HG02759 (cell line): ENCODE data around the gene PDE4B.

Experiments
- ATAC-seq: cut with Tn5 transposase; IDR thresholded peaks from one replicate; pipeline ENCODE4 v1.9.1; 2021; ENCODE audit warnings: mild to moderate bottlenecking, moderate library complexity; ENCODE audit not compliant: unreplicated experiment

The PDE4B gene

DNA sequence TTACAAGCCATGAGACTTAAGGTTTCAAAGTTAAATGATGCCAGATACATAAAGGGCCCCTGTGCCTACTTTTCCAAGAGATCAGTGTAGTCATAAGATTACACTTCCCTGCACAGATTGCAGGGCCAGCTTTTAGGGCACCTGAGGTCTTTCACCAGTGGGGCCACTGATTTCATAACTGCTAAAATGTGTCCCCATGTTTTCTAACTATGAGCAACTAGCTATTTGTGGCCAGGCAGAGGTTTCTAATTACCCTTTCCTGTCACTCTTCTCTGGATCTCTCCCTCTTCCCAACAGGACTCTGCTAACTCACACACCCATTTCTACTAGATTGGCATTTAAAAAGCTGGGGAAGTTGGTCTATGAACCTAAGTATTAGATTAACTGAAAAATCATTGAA is 534.2 kb downstream of the PDE4B start:
- ATAC-seq, result no peak

DNA sequence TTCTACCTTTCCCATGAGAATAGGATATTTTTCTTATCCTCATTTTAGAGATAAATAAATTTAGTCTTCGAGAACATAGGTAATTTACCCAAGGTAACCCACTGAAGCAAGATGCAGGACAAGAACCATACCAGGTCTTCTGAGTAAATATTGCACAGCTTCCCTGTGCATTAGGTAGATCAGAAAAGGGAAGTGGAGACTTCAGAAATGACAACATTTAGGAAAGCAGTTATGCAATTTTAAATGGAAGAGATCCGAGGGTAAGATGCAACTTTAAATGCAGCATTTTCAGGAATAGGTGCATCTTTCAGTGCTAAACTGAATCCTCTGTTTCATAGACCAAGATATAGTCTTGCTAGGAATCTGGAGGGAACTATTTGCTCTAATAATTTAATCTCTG is 534.9 kb downstream of the PDE4B start:
- ATAC-seq, result no peak

DNA sequence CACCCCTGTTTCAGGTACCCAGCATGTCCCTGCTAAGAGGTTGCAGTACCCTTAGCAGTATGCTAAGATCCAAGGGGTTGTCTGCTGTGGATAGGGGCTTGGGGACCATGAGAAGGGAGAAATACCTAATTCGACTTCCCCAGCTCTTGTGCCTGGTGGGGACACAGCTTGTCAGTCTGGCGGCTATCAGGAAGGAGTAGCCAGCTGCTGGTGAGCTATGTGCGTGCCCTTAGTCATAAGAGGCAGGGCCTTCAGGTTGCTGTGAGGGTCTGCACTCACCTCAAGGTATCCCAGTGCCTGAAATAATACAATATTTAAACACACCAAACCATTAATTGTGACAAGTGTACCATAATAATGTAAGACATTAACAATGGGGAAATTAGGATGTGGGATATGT is 536.2 kb downstream of the PDE4B start:
- no peak for ATAC-seq

DNA sequence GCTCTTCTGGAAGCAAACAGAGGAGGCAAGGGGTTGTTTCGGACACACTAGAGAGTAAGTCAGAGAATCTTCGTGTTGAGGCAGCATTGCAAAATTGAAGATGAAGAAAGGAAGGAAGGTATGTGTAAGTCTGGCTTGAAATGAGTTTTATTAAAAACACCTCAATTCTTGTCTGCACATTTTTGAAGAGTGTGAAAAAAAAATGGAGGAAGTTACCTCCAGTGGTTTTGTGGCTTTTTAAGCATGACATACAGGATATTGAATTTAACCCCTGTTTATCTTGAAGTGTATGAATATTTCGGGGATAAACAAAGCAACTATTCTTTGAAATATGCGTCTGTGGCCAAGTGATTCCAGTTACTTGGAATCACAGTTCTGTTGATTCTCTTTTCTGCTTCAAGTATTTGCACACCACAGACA is 538.0 kb downstream of the PDE4B start:
- no peak for ATAC-seq

DNA sequence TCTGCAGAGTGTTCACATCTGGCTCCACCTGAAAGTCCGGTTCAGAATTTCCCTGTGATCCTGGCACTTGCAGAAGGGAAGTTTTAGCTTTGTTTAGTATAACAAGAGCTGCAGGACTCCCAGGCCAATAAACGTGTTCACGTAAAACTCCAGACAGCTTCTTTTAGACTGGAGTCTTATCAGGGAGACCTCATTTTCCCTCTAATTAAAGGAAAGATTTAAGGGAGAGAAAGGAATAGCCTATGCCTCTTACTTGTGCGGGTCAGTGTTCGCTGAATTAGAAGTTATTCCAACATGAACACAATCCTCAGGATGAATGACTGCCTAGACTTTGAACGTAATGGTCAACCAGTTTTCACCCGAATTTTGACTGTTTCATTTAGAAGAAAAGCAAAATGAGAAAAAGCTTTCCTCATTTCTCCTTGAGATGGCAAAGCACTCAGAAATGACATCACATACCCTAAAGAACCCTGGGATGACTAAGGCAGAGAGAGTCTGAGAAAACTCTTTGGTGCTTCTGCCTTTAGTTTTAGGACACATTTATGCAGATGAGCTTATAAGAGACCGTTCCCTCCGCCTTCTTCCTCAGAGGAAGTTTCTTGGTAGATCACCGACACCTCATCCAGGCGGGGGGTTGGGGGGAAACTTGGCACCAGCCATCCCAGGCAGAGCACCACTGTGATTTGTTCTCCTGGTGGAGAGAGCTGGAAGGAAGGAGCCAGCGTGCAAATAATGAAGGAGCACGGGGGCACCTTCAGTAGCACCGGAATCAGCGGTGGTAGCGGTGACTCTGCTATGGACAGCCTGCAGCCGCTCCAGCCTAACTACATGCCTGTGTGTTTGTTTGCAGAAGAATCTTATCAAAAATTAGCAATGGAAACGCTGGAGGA is 539.2 kb downstream of the PDE4B start:
- peak; percentile 27 for ATAC-seq

DNA sequence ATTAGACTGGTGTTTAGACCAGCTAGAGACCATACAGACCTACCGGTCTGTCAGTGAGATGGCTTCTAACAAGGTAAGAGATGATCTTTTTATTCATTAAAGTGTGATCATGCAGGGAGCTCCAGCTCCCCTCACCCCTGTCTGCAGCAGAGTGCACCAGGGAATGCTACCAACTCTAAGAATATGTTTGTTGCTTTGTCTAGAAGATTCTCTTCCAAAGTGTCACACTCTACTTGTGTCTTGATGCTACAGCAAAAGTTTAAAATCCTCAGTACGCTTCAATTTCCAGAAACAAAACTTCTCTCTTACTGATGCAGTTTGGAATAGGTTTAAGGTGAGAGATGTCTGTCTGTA is 539.8 kb downstream of the PDE4B start:
- peak; percentile 3 for ATAC-seq

DNA sequence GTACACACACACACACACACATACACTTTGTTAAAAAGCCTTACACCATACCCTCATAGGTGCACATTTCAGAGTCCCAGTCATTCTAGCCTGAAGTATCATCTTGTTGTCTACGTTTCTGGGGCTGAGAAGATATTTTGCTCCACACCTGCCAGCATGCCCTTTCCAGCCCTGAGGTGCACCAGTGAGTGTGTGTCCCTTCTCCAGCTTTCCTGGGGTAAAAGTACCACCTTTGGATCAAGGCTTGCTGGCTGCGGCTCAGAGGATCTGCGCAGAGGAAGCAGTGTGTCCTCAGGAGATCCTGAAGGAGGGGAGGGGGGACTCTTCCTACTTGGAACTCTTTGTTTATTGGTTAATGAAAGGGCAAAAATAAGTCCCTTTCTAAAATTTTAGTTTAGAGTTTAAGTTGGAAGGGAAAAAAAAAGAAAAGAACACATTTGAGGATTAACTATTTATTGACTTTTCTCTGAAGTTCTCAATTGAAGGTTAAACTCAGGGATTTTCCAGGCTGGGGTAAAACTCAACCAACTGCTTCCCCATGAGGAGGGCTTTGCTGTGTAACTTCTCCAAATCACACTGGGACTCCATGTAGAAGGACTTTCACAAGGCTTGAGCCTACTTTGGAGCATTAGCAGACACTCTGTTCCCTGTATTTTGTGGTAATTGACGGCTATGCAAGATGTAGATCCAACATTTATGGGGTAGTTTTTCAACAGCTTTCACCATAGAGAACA is 540.9 kb downstream of the PDE4B start:
- ATAC-seq, result no peak

DNA sequence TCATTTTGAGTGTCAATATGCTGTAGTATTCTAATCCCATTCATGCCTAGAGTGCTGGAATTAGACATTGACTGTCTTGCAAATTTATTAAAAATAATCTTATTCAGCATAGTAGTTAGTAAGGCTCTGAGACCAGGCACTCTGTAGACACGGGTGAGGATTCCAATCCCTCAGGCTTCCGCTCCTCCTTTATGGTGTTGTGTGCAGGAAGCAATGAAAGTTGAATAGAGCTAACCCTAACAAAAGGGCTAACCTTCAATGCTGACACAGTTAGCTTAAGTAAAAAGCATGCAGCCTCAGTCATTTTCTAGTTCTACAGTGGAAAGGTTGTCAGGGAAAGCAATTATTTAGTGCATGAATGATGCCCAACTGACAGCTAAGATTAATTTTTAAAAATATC is 541.6 kb downstream of the PDE4B start:
- ATAC-seq, result no peak

DNA sequence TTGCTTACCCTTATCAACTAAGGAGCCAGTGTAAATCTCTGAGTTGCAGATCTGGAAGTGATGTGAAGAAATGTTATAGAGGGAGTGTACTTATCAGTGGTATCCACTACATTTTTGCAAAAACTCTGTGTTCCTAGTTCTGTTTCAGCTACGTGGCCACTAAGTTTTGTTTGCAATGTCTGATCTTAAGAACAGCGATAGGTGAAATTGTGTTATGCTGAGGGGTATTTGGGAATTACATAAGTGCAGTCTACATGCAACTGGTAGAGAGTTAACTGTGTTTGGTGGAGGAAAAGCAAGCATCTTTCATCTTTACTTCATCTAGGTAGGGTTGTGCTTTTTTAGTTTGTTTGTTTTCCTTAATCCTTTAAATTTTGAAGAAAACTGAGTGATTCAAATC is 542.4 kb downstream of the PDE4B start:
- no peak for ATAC-seq

DNA sequence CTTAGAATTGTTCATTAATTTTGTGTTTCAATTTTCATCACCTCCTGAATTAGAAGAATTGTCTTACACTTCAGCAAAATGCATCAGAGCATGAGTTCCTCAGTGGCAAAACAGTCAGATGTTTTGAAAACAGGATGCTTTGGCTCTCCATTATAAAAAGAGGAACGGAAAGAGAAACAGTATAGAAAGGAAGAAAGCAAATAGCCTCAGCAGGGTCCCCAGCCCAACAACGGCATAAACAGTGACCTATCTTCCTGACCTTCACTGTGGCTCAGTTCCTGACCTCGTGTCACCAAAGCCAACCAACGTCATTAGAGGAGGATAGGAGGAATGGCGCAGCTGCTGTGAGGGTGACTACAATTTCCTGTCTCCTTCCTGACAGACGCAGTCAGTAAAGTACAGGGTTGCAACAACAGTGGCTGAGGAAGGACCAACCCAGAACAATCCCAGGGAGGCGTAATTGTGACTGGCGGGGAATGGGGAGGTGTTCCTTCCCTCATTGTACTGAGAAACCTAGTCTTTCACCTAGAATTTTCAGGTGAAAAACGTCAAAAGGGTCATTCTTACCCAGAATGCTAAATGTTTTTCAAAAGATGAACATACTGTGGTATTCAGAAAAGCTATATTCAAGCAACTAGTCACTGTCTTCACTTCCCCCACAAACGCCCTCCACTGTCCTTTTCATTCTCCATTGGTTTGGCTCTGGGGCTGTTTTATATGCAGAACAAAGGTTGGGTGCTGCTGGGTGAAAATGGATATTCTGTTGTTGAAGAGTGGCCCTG is 543.4 kb downstream of the PDE4B start:
- ATAC-seq, result peak; percentile 82

DNA sequence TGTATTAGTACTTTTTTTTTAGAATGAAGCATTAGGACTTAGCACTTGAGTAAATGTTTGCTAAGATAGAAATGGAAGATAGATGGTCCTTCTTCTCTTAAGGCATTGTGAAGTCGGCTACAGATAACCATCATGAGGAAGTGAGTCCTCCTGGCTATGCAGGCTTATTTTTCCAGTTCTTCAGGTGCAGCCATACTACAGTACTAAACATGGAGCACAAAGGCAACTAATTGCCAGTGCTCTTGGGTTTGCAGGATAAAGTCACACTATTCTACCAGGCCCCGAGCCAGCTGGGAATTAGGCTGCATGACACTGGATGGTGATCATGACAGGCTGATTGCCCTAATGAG is 543.9 kb downstream of the PDE4B start:
- ATAC-seq, result no peak

DNA sequence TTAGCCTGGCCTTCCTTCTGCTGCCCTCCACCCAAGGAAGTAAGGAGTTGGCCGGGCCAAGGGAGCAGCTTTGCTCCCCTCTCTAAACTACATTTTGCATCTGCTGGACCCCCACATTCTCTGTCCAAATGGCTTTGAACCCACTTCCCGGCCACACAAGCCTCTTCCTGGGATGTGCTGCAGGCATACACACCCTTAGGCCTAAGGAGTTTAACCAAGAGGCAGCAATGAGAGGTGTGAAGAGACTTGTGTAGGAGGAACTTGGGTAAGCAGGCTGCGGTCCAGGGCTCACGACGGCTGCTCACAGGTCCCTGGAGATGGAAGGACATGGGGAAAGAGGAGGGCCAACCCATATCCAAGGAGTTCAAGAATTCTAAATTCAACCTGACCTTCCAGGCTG is 544.6 kb downstream of the PDE4B start:
- no peak for ATAC-seq

DNA sequence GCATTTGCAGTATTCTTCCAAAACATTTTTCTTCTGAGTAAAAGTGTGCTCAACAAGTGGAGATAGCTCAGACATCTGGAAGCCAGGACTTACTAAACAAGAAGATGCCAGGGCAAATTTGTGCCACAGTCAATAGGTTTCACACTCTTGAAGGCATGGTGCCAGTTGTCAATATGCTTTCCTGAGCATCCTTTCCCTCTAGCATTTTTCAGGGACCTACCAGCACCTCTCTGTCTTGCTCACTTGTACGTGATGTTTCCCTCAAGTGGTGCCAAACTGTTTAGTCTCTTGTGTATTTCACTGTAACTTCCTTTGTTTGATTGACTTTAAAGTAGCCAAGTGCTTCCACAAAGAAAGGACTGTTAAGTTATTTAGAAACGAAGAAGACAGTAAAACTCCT is 547.2 kb downstream of the PDE4B start:
- ATAC-seq, result no peak

DNA sequence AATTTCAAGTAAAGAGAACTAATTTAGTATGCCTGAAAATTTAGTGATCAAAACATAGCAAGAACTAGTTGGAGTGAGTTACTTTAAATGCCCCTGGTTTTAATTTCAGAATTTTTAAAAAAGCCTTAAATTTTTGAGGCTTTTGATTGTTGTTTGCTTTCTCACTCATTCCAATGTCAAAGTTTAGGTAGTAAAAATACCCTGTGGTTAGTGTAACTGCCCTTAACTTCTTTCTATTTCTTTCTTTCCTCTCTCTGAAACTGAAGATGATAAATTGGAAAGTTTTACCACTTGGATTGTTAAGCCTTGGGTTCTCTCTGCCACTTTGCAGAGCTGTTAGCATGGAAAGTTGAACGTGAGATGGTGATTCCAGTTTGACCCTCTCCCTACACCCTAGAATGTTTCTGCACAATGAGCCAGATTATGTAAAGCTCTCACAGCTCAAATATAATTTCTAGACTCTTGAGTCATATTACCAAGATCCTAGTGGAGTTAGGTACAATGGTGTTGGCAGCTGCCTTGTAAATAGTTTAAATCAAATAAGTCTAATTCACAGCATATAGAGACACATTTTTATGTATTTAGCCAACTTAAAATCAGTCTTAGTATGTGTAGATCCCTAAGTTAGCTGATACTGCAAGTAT is 548.9 kb downstream of the PDE4B start:
- ATAC-seq, result no peak

DNA sequence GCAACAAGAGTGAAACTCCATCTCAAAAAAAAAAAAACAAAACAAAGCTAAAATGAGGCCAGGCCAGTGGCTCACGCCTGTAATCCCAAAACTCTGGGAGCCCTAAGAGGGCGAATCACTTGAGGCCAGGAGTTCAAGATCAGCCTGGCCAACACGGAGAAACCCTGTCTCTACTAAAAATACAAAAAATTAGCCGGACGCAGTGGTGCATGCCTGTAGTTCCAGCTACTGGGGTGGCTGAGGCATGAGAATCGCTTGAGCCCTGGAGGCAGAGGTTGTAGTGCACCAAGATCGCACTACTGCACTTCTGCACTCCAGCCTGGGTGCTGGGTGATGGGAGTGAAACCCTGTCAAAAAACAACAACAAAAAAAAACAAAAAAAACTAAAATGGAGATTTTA is 550.0 kb downstream of the PDE4B start:
- ATAC-seq, result no peak

DNA sequence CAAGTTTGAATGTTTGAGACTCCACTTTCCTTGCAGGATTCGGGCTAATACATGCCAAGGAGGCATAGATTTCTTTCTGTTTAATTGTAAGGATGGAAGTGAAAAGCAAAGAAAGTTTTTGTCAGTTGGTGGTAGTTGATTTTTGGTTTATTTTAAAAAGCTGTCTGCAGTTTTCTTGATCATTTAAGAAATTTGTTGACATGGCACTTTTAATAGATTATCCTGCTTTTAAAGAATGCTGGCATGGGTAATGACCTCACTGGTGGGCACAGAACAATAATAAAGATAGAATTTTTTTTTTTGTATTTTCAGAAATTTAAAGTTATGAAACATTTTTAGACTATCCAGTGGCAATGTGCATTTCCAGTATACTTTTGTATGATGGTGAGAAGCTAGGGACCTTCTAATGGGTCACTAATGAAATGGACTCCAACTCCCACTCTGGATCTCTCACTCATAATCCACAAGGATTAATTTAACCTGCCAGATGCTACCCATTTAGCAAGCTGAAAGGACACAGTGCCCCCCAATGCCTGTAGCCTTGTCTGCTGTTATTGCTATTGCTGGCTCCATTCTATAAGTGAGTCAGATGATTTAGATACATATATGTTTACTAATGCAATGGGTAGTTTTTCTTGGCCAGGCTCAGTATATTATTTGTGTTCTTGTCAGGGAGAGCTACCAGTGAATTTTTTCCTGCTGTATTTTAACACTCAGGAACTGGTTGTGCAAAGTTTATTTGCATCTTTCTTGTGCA is 551.1 kb downstream of the PDE4B start:
- ATAC-seq, result no peak

DNA sequence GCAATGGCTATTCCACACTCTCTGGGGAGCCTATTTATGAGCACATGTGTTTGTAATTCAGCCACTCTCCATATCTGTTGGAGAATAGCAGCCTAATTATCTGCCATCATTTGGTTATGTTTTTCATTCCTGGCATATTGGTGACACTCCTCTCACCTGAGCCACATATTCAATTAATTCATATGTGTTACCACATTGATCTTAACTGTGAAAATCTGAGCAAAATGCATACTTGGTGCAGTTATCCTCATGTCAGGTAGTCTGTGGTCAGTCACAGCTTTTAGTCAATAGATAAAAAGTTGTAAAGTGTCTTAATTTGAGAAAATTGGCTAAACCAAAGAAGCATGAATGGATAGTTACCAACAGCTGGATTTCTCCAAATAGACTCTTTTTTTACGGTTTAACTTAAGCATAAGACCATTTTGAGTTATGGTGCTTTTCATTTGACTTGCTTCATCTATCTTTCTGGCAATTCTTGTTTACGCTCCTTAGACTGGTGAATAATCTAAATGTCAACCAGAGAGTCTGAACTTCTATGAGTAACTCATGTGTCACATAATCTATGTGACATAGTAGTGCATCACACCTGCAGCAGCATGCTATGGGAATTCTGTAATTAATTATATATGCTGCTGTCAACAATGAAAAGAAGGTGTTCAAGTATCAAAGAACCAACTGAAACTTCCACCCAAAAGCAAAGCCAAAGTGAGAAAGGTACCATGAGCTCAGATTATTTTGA is 553.5 kb downstream of the PDE4B start:
- ATAC-seq, result no peak

DNA sequence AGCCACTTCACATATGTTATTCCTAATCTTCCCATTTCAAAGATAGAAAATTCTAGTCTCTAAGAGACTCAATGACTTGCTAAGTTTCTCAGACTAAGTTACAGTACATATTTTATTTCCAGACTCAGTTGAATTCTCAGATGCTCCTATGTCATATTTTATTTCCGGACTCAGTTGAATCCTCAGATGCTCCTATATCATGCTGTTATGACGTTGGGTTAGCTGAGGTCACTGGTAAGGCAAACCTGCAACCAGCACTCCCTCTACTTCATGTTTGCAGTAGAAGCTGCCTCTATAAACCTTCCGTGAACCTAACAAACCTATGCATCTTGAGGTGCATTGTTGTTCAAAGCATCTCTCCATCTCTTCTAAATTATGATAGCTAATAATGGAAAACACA is 554.2 kb downstream of the PDE4B start:
- ATAC-seq, result no peak

DNA sequence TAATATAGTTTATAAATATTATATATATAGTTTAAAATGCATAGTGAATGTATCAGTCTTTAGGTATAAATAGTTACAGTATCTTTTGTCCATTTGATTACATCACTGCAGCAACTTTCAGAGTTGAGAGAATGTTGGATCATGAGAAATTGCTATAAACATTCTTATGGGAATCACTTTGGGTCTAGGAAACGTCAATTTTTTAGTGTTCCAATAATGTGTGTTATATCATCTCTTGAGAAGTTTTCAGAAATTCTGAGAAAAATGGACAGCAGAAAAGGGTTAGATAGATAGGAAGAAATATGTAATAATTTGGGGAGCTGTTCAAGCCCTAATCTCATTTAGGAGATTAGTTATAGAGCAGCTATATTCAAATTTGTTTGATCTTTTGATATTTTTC is 556.1 kb downstream of the PDE4B start:
- no peak for ATAC-seq

DNA sequence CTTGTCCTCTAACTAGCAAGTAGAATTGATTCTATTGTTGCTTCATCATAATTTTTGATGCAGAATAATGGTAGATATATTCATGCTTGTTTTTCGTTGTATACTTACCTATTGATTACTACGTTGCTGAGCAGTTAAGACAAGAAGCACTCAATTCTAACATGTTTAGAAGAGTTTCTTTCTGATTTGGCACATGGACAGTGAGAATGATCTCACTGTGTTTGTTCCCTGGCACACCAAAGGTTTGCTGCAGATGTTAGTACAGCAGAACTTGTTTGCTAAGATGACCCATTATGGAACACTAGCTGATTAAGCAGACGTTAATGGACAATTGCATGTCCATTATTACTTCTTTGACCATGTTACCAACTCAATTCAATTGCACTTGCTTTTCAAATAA is 556.5 kb downstream of the PDE4B start:
- no peak for ATAC-seq
